H1 (cell line): ENCODE data around the gene RNF113B. TPM values are rescaled to one million over a fixed set of nuclear protein-coding genes. Genes with fewer than 3 reads are reported as not detected.

Experiments
- CTCF ChIA-PET: fragments of 300-600 bp; sonication (Branson Sonifier 250); formaldehyde crosslinking; loops from one replicate; lab custom pipeline; 2021; ENCODE audit not compliant: partially characterized antibody; lab: Charles Lee
- POLR2A ChIA-PET: fragments of 300-600 bp; sonication (Branson Sonifier 250); formaldehyde crosslinking; loops from one replicate; lab custom pipeline; 2021; ENCODE audit warnings: inconsistent platforms; ENCODE audit not compliant: partially characterized antibody; lab: Charles Lee
- DNase-seq, 2 experiments: peaks; one replicate each; pipeline versions ENCODE4 v3.0.0 to v3.0.0-alpha.2; 2010 to 2022; ENCODE audit warnings: low spot score in 2 of 2, low read depth in 1 of 2, mixed read lengths in 1 of 2
- FAIRE-seq: peaks from 2 replicates; lab custom pipeline; 2011; peaks lifted over from hg19 to GRCh38; lab: Jason Lieb, UNC
- H2AFZ ChIP-seq: 2 replicates; pipeline ENCODE4 v1.8.1; 2012; ENCODE audit warnings: low read length, inconsistent platforms
- H2AK5ac ChIP-seq: 2 replicates; pipeline ENCODE4 v1.6.1; 2013; ENCODE audit warnings: low read depth, low read length
- H2BK120ac ChIP-seq: replicated peaks from 2 replicates; pipeline ENCODE3; 2013; ENCODE audit warnings: low read depth, low read length, inconsistent platforms
- H2BK12ac ChIP-seq: 2 replicates; pipeline ENCODE4 v1.6.1; 2013; ENCODE audit warnings: low read depth, low read length
- H2BK15ac ChIP-seq: 2 replicates; pipeline ENCODE4 v1.6.1; 2013; ENCODE audit warnings: low read length
- H2BK20ac ChIP-seq: 2 replicates; pipeline ENCODE4 v1.6.1; 2013; ENCODE audit warnings: low read length
- H2BK5ac ChIP-seq: 2 replicates; pipeline ENCODE4 v1.6.1; 2013; ENCODE audit warnings: low read depth, low read length
- H3K14ac ChIP-seq: 2 replicates; pipeline ENCODE4 v1.6.1; 2013; ENCODE audit warnings: inconsistent platforms; ENCODE audit not compliant: insufficient read length
- H3K18ac ChIP-seq: 2 replicates; pipeline ENCODE4 v1.6.1; 2013; ENCODE audit warnings: low read length; ENCODE audit errors: extremely low read depth
- H3K23ac ChIP-seq: 2 replicates; pipeline ENCODE4 v1.6.1; 2013; ENCODE audit warnings: inconsistent platforms; ENCODE audit not compliant: insufficient read length
- H3K23me2 ChIP-seq: 2 replicates; pipeline ENCODE4 v1.6.1; 2013; ENCODE audit warnings: low read depth, low read length
- H3K27ac ChIP-seq: 2 replicates; pipeline ENCODE4 v1.6.1; 2011; ENCODE audit warnings: low read depth, low read length, inconsistent platforms
- H3K27me3 ChIP-seq, 4 experiments: replicated peaks in 1 of 4; 1 replicate in 1 of 4; 2 replicates in 3 of 4; pipeline versions ENCODE4 v1.6.1 to v1.8.1; 2011 to 2013; ENCODE audit warnings: low read length in 3 of 4, mild to moderate bottlenecking in 3 of 4, inconsistent platforms in 2 of 4, mixed read lengths in 2 of 4, moderate library complexity in 1 of 4; ENCODE audit not compliant: control insufficient read depth in 3 of 4, insufficient read depth in 3 of 4; ENCODE audit errors: extremely low read depth in 1 of 4
- H3K36me3 ChIP-seq, 4 experiments: 2 replicates each; pipeline versions ENCODE4 v1.6.1 to v1.8.1; 2011 to 2013; ENCODE audit warnings: mild to moderate bottlenecking in 4 of 4, low read length in 3 of 4, moderate library complexity in 2 of 4, control low read depth in 1 of 4, inconsistent platforms in 1 of 4; ENCODE audit not compliant: insufficient read depth in 4 of 4, control insufficient read depth in 2 of 4
- H3K4ac ChIP-seq: replicated peaks from 2 replicates; pipeline ENCODE3; 2013; ENCODE audit warnings: low read length, low read depth, mixed read lengths, inconsistent platforms; ENCODE audit not compliant: insufficient read length
- H3K4me1 ChIP-seq, 4 experiments: replicated peaks in 1 of 4; 1 replicate in 1 of 4; 2 replicates in 3 of 4; pipeline versions ENCODE4 v1.6.1 to v1.8.1; 2011 to 2013; ENCODE audit warnings: low read length in 3 of 4, inconsistent platforms in 2 of 4, mixed read lengths in 1 of 4; ENCODE audit not compliant: insufficient read depth in 4 of 4, control insufficient read depth in 3 of 4
- H3K4me2 ChIP-seq, 2 experiments: 2 replicates each; pipeline versions ENCODE4 v1.6.1 to v1.8.1; 2011 to 2013; ENCODE audit warnings: low read depth in 2 of 2, low read length in 2 of 2, control low read depth in 1 of 2, inconsistent platforms in 1 of 2, mild to moderate bottlenecking in 1 of 2; ENCODE audit not compliant: insufficient read depth in 1 of 2
- H3K4me3 ChIP-seq, 4 experiments: fragments of 200-600, 300-600 bp in 1 of 4; sonication (generic), shearing (Covaris generic), sonication (Bioruptor Twin) in 1 of 4; 2 replicates each; pipeline versions ENCODE4 v1.5.1 to v1.8.1; 2011 to 2016; ENCODE audit warnings: low read length in 4 of 4, low read depth in 3 of 4, control low read depth in 2 of 4, inconsistent platforms in 2 of 4, mild to moderate bottlenecking in 2 of 4, mixed read lengths in 1 of 4, moderate library complexity in 1 of 4; ENCODE audit not compliant: insufficient read depth in 2 of 4; ENCODE audit errors: extremely low read depth in 1 of 4
- H3K56ac ChIP-seq: replicated peaks from 2 replicates; pipeline ENCODE3; 2013; ENCODE audit warnings: low read depth, mild to moderate bottlenecking, mixed read lengths, low read length, inconsistent platforms; ENCODE audit not compliant: insufficient read length
- H3K79me1 ChIP-seq: 2 replicates; pipeline ENCODE4 v1.6.1; 2013; ENCODE audit warnings: low read depth, low read length, control low read depth
- H3K79me2 ChIP-seq, 2 experiments: 2 replicates each; pipeline versions ENCODE4 v1.6.1 to v1.8.1; 2012 to 2013; ENCODE audit warnings: low read length in 2 of 2, mild to moderate bottlenecking in 2 of 2, inconsistent platforms in 1 of 2; ENCODE audit not compliant: insufficient read depth in 2 of 2, control insufficient read depth in 1 of 2
- H3K9ac ChIP-seq, 4 experiments: replicated peaks in 1 of 4; 1 replicate in 1 of 4; 2 replicates in 3 of 4; pipeline versions ENCODE4 v1.6.1 to v1.8.1; 2011 to 2013; ENCODE audit warnings: low read depth in 3 of 4, low read length in 3 of 4, control low read depth in 2 of 4, mild to moderate bottlenecking in 2 of 4, moderate library complexity in 2 of 4, inconsistent platforms in 1 of 4; ENCODE audit errors: extremely low read depth in 1 of 4
- H3K9me3 ChIP-seq, 2 experiments: 2 replicates each; pipeline versions ENCODE4 v1.6.1 to v1.8.1; 2012 to 2013; ENCODE audit warnings: mild to moderate bottlenecking in 2 of 2, moderate library complexity in 2 of 2, control low read depth in 1 of 2, inconsistent platforms in 1 of 2, low read depth in 1 of 2, low read length in 1 of 2, mixed read lengths in 1 of 2; ENCODE audit not compliant: insufficient read depth in 2 of 2
- H4K20me1 ChIP-seq, 2 experiments: replicated peaks in 1 of 2; 2 replicates each; pipeline versions ENCODE3 to v1.8.1; 2011 to 2013; ENCODE audit warnings: inconsistent platforms in 2 of 2, low read length in 2 of 2, mild to moderate bottlenecking in 1 of 2; ENCODE audit not compliant: insufficient read depth in 2 of 2, control insufficient read depth in 1 of 2
- H4K5ac ChIP-seq: 2 replicates; pipeline ENCODE4 v1.6.1; 2013; ENCODE audit warnings: low read length, low read depth, mixed read lengths, inconsistent platforms; ENCODE audit not compliant: insufficient read length
- H4K8ac ChIP-seq: 2 replicates; pipeline ENCODE4 v1.8.0; 2013; ENCODE audit warnings: mild to moderate bottlenecking, moderate library complexity, low read length, inconsistent platforms; ENCODE audit not compliant: insufficient read depth; ENCODE audit errors: extremely low read depth
- H4K91ac ChIP-seq: replicated peaks from 2 replicates; pipeline ENCODE3; 2013; ENCODE audit warnings: low read length, mixed read lengths, inconsistent platforms; ENCODE audit not compliant: insufficient read length
- BCL11A ChIP-seq, 2 experiments: IDR thresholded peaks; one replicate each; pipeline ENCODE4 v1.6.1; 2011; ENCODE audit warnings: low read depth in 2 of 2, low read length in 2 of 2, mild to moderate bottlenecking in 2 of 2
- RNF2 ChIP-seq: fragments of 200-900, 300-1000 bp; sonication (generic); IDR thresholded peaks from 2 replicates; pipeline ENCODE4 v1.7.1; 2016; ENCODE audit warnings: borderline replicate concordance, low read depth, mild to moderate bottlenecking, antibody characterized with exemption, low read length; ENCODE audit not compliant: poor library complexity, severe bottlenecking; ENCODE audit errors: missing control alignments
- TAF1 ChIP-seq: IDR thresholded peaks from 2 replicates; pipeline ENCODE4 v1.6.1; 2011; ENCODE audit warnings: mild to moderate bottlenecking, low read depth, low read length
- whole genome bisulfite sequencing, 2 experiments: shearing (Covaris generic) in 1 of 2; methylation state at CpG; one replicate each; pipeline versions ENCODE4 v1.1.6 to v1.1.7; 2013 to 2015; ENCODE audit warnings: low lambda C conversion rate in 2 of 2, mixed read lengths in 2 of 2, inconsistent platforms in 1 of 2, low coverage in 1 of 2, missing lambda C conversion rate in 1 of 2; ENCODE audit not compliant: insufficient replicate concordance in 2 of 2, insufficient coverage in 1 of 2, insufficient read length in 1 of 2; ENCODE audit errors: extremely low coverage in 1 of 2, missing lambda C conversion rate in 1 of 2; 5-methylcytosine and 5-hydroxymethylcytosine counted together
- polyA plus RNA-seq, 7 experiments: library from polyadenylated mRNA; depleted of rRNA in 3 of 7; stranded (reverse) in 5 of 7; unstranded in 2 of 7; fragments of >200 nt in 5 of 7; fragments of 200-250 nt in 2 of 7; gene quantifications; 1 replicate in 5 of 7; 2 replicates in 1 of 7; 4 replicates in 1 of 7; pipeline versions ENCODE4 v1.2.1 to v1.2.3, GENCODE V29; 2011 to 2013; ENCODE audit warnings: missing spikeins in 2 of 7, mixed read lengths in 2 of 7
- total RNA-seq: library from RNA; stranded (reverse); fragmentation: NEBNext Ultra II Directional; extraction: Animal tissue kit (Norgen Biotek cat#: 25700); gene quantifications from 2 replicates; pipeline ENCODE4 v1.2.1, GENCODE V29; 2021

RNF113B gene
- total and polyA plus RNA-seq, 2 of the 8 experiments (the other 6 are each of a cell fraction or from before 2014, with no cell fraction given) = not detected

- Histone ChIP-seq H3K9me3 (peaks cover 4 to 5% of the 10 kb centered on the region in 2 experiments; a peak in 3 of 4 replicates), H4K91ac (no peak overlapping the region), H2BK5ac (no peak overlapping the region; the same call in 1 of the 2 replicates), H2AK5ac (no peak overlapping the region), H3K18ac (no peak overlapping the region), H4K5ac (no peak overlapping the region), H2BK15ac (no peak overlapping the region), H3K4me3 (no peak overlapping the region), H3K79me1 (peaks cover 4% of the 10 kb centered on the region; the same call in 1 of the 2 replicates), H3K9ac (no peak overlapping the region), H3K23ac (no peak overlapping the region), H4K20me1 (no peaks in the 10 kb centered on the region), H2BK120ac (no peak overlapping the region), H3K27ac (no peak overlapping the region), H2AFZ (no peak overlapping the region), H3K4me2 (no peak overlapping the region), H2BK12ac (no peak overlapping the region), H3K23me2 (no peaks in the 10 kb centered on the region), H3K14ac (no peak overlapping the region), H3K79me2 (peaks cover 0 to 22% of the 10 kb centered on the region in 2 experiments; a peak in 2 of 4 replicates), H3K27me3 (no peaks in the 10 kb centered on the region), H3K56ac (no peak overlapping the region), H3K4me1 (peaks cover 0 to 10% (median 0%) of the 10 kb centered on the region in 4 experiments; a peak in 2 of 7 replicates), H3K36me3 (peaks cover 0 to 22% (median 8%) of the 10 kb centered on the region in 4 experiments; a peak in 3 of 8 replicates), H2BK20ac (no peak overlapping the region), H3K4ac (no peak overlapping the region), H4K8ac (no peak overlapping the region)
- WGBS, 2 experiments = 88% methylated on average over 8 of the region's 8 CpGs; no CpG with 5 or more reads in 1 of the 2 experiments
- no peak for DNase-seq
- ChIA-PET POLR2A (interaction anchor here (1.6 kb wide), 1 partner anchor 12 kb away, joined by 9 read pairs; no protein-coding TSS in a partner anchor), CTCF (no interaction called here)
- FAIRE-seq = no peak
- TF ChIP-seq TAF1 (no peak), RNF2 (no peak), BCL11A (IDR thresholded peaks at IDR 0.05; ENCODE audit: low read depth in 2 of 2, low read length in 2 of 2) (no peak)
These were observed 36.3 kb upstream of the RNF113B start for GRCh38 chr13:98213354-98213753.
